Measurements from ENCODE around the gene ROR1. TPM values are rescaled to one million over a fixed set of nuclear protein-coding genes. Genes with fewer than 3 reads are reported as not detected.

ROR1 gene
- total RNA-seq, 2 experiments from 2014 or later: not detected

- Mint-ChIP-seq H3K4me1 (ENCODE audit: low read depth) (peaks cover 17% of the 10 kb centered on the region), H3K4me3 (no peak overlapping the region), H3K27me3 (ENCODE audit: low read depth) (peaks cover 50% of the 10 kb centered on the region), H3K27ac (no peak overlapping the region), H3K9me3 (ENCODE audit: insufficient read depth) (no peaks in the 10 kb centered on the region), H3K36me3 (ENCODE audit: low read depth) (no peaks in the 10 kb centered on the region)
- POLR2A ChIA-PET: no interaction called here
- ATAC-seq (no peak), DNase-seq (no peak)
- CTCF ChIA-PET: interaction anchor here (1.4 kb wide), 1 partner anchor 365 kb away, joined by 3 read pairs; no protein-coding TSS in a partner anchor
These were observed 1.6 kb upstream of the ROR1 start for GRCh38 chr1:63772201-63772600.

GRCh38 chr1:63772876-63773275 is 941 bp upstream of the ROR1 start:
- Mint-ChIP-seq H3K27ac (no peak overlapping the region), H3K4me1 (ENCODE audit: low read depth) (peaks cover 17% of the 10 kb centered on the region)
- ATAC-seq: no peak

DNA sequence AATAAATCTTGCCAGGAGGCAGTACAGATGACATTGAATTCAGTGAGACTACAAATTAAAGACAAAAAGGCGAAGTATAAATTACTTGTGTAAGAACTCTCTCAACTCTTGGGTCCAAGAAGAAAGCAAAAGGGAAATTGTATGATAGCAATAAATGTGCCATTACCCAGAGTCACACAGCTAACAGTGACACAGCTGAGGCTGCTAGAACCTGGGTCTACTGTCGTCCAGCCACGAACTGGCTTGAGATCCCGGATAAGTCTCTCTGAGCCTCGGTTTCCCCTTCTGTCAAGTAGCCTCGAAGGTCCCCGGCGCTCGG is 362 bp upstream of the ROR1 start:
- H3K36me3 Mint-ChIP-seq (ENCODE audit: low read depth): no peaks in the 10 kb centered on the region
- POLR2A ChIA-PET: interaction anchor here (0.6 to 0.7 kb wide), 2 partner anchors 118 to 208 kb away, joined by 3 read pairs; no protein-coding TSS in a partner anchor
- ATAC-seq (peak; percentile 22), DNase-seq (no peak)
- H3K4me3 Mint-ChIP-seq: peak overlapping the region; percentile 69
- no peak overlapping the region for H3K27ac Mint-ChIP-seq
- CTCF ChIA-PET: interaction anchor here (1.0 to 1.8 kb wide), 3 partner anchors 14 to 82 kb away, joined by 4 to 6 read pairs (median 5); no protein-coding TSS in a partner anchor
- H3K9me3 Mint-ChIP-seq (ENCODE audit: insufficient read depth): no peaks in the 10 kb centered on the region
- peaks cover 17% of the 10 kb centered on the region for H3K4me1 Mint-ChIP-seq (ENCODE audit: low read depth)
- H3K27me3 Mint-ChIP-seq (ENCODE audit: low read depth): peaks cover 57% of the 10 kb centered on the region

More at GRCh38 chr1:63772876-63773275, 941 bp upstream of the ROR1 start:
- peaks cover 54% of the 10 kb centered on the region for H3K27me3 Mint-ChIP-seq (ENCODE audit: low read depth)
- H3K9me3 Mint-ChIP-seq (ENCODE audit: insufficient read depth): no peaks in the 10 kb centered on the region
- ChIA-PET POLR2A (interaction anchor here (0.6 to 0.7 kb wide), 2 partner anchors 118 to 208 kb away, joined by 3 read pairs; no protein-coding TSS in a partner anchor), CTCF (interaction anchor here (1.0 to 1.8 kb wide), 4 partner anchors 14 to 364 kb away, joined by 3 to 6 read pairs (median 4); no protein-coding TSS in a partner anchor)
- DNase-seq: no peak
- H3K36me3 Mint-ChIP-seq (ENCODE audit: low read depth): no peaks in the 10 kb centered on the region
- H3K4me3 Mint-ChIP-seq: peak overlapping the region; percentile 69

DNA sequence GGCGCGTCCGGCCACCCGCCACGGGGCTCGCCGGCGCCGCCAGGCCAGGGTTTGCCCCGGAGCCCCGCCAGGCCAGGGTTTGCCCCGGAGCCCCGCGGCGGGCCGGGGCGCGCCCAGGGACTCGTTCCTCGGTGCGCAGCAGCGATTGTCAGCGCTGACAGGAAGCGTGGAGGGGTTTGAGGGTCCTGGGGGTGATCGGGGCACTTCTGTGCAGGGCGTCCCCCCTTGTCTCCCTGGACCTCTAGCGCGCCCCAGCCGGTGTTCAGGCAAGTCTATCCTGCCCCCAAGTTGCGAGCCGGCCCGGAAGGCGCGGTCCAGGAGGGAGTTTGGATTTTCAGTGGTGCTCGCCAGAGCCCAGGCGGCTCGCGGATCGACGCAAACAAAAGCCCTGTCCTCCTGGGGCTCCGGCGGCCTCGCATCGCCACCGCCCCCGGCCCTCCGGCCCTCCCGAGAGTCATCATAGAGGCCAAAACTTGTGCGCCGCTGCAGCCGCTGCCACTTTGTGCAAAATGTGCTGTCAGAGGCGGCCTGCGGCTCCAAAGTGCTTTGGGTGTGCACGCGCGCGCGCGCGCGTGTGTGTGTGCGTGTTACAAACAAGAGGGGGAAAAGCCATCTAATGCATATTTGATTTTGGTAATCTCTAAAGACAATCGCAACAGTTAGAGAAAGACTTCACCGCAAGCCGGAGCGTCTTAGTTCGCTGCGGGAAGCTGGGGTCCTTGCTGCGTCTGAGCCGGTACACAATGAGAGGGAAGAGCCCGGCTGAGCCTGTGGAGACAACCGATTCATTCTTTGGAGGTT is 1.0 kb downstream of the ROR1 start:
- Mint-ChIP-seq H3K9me3 (ENCODE audit: insufficient read depth) (no peaks in the 10 kb centered on the region), H3K27me3 (ENCODE audit: low read depth) (peaks cover 65% of the 10 kb centered on the region), H3K27ac (no peak overlapping the region), H3K36me3 (ENCODE audit: low read depth) (no peaks in the 10 kb centered on the region), H3K4me3 (peak overlapping the region; percentile 42), H3K4me1 (ENCODE audit: low read depth) (peaks cover 17% of the 10 kb centered on the region)
- CTCF ChIA-PET: interaction anchor here (1.8 kb wide), 1 partner anchor 83 kb away, joined by 5 read pairs; no protein-coding TSS in a partner anchor
- ATAC-seq (peak; percentile 16), DNase-seq (no peak)
- POLR2A ChIA-PET: no interaction called here

DNA sequence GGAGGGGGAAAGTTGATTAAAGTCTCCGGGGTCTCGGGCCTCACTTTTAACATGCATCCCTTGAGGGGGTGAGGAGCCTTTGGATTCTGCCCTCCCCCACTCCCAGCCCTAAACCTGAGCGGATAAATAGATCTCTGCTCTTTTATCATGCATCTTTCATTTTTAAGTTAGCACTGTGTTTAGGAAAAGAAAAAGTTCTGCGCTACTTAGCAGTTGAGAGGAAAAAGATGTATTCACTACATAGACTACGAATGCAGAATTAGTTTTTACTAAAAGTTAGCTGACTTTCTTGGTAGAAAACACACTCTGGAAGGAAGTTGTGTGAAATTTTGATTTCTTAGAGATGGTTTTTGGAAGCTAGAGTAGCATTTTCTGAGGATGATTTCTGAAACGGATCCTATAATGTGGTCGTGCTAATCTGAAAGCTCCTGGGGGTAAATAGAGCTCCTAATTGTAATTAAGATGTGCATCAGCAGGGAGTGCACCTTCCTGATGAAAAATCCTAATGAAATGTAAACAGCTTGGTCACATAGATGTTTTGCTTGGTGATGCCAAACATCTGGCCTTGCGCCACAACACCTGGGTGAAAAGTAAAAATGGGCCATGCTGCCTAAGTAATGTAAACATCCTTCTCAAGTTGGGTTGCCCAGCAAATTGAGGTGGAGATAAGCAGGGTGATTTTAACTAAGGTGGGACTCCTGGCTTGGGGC is 1.8 kb downstream of the ROR1 start:
- no peaks in the 10 kb centered on the region for H3K9me3 Mint-ChIP-seq (ENCODE audit: insufficient read depth)
- no peak for ATAC-seq
- H3K4me1 Mint-ChIP-seq (ENCODE audit: low read depth): peaks cover 17% of the 10 kb centered on the region
- DNase-seq: no peak
- no peak overlapping the region for H3K27ac Mint-ChIP-seq
- POLR2A ChIA-PET: no interaction called here
- CTCF ChIA-PET: no interaction called here
- peaks cover 62% of the 10 kb centered on the region for H3K27me3 Mint-ChIP-seq (ENCODE audit: low read depth)
- no peaks in the 10 kb centered on the region for H3K36me3 Mint-ChIP-seq (ENCODE audit: low read depth)
- H3K4me3 Mint-ChIP-seq: no peak overlapping the region

DNA sequence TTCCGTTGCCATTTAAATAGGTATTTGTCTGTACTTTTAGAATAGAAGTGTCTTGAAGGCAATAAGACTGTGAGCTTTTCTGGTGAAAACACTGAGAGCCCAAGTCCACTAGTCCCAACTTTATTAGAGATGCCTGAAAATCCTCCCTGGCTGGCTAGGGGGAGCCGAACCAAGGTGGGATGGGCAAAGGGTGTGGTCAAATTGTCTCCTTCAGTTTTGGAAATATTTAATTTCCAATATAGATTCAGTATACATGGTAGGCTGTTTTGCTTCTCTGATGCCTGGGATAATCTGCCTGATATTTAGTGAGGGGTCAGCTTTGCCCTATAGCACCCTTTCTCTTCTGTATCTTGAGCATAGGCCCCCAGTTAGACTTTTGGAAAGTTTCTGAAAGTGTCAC is 3.5 kb downstream of the ROR1 start:
- H3K4me1 Mint-ChIP-seq (ENCODE audit: low read depth): peaks cover 17% of the 10 kb centered on the region
- ChIA-PET POLR2A (no interaction called here), CTCF (no interaction called here)
- H3K9me3 Mint-ChIP-seq (ENCODE audit: insufficient read depth): no peaks in the 10 kb centered on the region
- DNase-seq (no peak), ATAC-seq (no peak)
- H3K36me3 Mint-ChIP-seq (ENCODE audit: low read depth): no peaks in the 10 kb centered on the region
- H3K27me3 Mint-ChIP-seq (ENCODE audit: low read depth): peaks cover 57% of the 10 kb centered on the region
- H3K4me3 Mint-ChIP-seq: no peak overlapping the region
- no peak overlapping the region for H3K27ac Mint-ChIP-seq

GRCh38 chr1:63777965-63778880 is 4.4 kb downstream of the ROR1 start:
- Mint-ChIP-seq H3K36me3 (ENCODE audit: low read depth) (no peaks in the 10 kb centered on the region), H3K4me1 (ENCODE audit: low read depth) (peaks cover 13% of the 10 kb centered on the region), H3K9me3 (ENCODE audit: insufficient read depth) (no peaks in the 10 kb centered on the region), H3K27me3 (ENCODE audit: low read depth) (peaks cover 56% of the 10 kb centered on the region), H3K27ac (no peak overlapping the region), H3K4me3 (no peak overlapping the region)
- no peak for DNase-seq
- ChIA-PET CTCF (interaction anchor here (1.2 kb wide), 1 partner anchor 13 kb away, joined by 3 read pairs; no protein-coding TSS in a partner anchor), POLR2A (no interaction called here)
- no peak for ATAC-seq

DNA sequence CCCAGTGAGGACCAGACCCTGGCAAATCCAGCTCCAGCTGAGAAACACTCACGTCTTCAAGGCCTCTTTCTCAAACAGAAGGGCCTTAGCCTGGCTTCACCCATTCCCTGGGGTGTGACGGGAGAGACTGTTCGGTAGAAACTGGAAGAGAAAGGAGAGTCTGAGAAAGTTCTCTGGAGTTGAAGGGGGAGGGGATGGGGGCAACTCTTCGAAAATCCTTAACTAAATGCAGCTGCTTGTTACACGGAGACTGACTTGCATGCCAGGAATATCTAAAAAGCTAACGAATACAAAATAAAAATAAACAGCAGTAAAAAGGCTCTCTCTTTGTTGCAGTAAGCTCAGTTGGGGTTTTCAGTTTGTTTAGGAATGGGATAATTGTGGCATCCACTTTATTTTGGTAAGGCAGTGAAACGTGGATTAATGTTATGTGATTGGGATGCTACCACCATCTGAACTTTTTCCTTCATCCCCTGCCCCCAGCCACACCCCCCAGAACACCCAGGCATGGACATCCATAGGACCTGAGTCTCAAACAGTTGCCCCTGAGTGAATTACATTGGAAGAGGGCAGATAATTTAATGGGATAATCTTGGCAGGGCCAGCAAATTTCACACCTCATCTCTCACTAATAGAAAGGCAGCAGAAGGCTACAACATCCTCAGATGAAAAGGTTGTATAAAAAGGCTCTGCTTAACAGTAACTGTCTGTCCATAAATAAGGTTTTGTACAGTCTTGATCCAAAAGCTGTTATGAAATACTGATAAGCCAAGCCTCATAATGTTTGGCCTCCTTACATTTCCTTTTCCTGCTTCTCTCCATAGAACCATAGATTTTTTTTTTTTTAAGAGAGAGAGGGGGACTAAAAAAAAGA is 5.8 kb downstream of the ROR1 start:
- CTCF ChIA-PET: interaction anchor here (0.7 to 1.2 kb wide), 2 partner anchors 14 to 19 kb away, joined by 3 read pairs; no protein-coding TSS in a partner anchor
- Mint-ChIP-seq H3K27me3 (ENCODE audit: low read depth) (peaks cover 51% of the 10 kb centered on the region), H3K4me3 (no peak overlapping the region)

GRCh38 chr1:63780565-63780964 is 6.7 kb downstream of the ROR1 start:
- H3K27ac Mint-ChIP-seq: no peak overlapping the region
- H3K36me3 Mint-ChIP-seq (ENCODE audit: low read depth): no peaks in the 10 kb centered on the region
- H3K9me3 Mint-ChIP-seq (ENCODE audit: insufficient read depth): no peaks in the 10 kb centered on the region
- H3K4me3 Mint-ChIP-seq: no peak overlapping the region
- DNase-seq (no peak), ATAC-seq (no peak)
- ChIA-PET CTCF (no interaction called here), POLR2A (no interaction called here)
- H3K4me1 Mint-ChIP-seq (ENCODE audit: low read depth): no peaks in the 10 kb centered on the region
- peaks cover 45% of the 10 kb centered on the region for H3K27me3 Mint-ChIP-seq (ENCODE audit: low read depth)

More for the DNA sequence above, 5.8 kb downstream of the ROR1 start:
- no peaks in the 10 kb centered on the region for H3K36me3 Mint-ChIP-seq (ENCODE audit: low read depth)
- H3K27ac Mint-ChIP-seq: no peak overlapping the region
- DNase-seq (no peak), ATAC-seq (no peak)
- no peaks in the 10 kb centered on the region for H3K9me3 Mint-ChIP-seq (ENCODE audit: insufficient read depth)
- POLR2A ChIA-PET: no interaction called here
- H3K4me1 Mint-ChIP-seq (ENCODE audit: low read depth): peaks cover 7% of the 10 kb centered on the region

DNA sequence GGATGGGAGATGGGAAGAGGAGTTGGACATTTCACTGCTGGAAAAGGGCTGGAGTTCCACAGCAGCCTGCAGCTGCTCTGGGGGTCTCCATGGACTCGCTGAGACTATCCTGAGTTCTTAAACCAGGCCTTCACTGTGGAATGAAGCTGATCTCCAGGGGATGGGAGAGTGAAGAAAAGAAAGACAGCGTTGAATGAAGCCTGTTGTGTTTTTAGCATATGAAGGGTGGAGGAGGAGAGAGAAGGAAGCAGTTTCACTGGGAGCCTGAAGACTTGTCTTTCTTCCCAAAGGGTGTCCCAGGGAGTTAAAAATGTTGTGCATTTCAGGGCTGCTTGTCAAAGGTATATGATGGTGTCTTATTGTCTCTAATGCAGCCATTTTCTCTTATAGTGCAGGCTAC is 9.2 kb downstream of the ROR1 start:
- Mint-ChIP-seq H3K4me1 (ENCODE audit: low read depth) (no peaks in the 10 kb centered on the region), H3K4me3 (no peak overlapping the region), H3K9me3 (ENCODE audit: insufficient read depth) (no peaks in the 10 kb centered on the region), H3K27ac (no peak overlapping the region), H3K36me3 (ENCODE audit: low read depth) (no peaks in the 10 kb centered on the region), H3K27me3 (ENCODE audit: low read depth) (peaks cover 23% of the 10 kb centered on the region)
- DNase-seq: no peak
- ATAC-seq: no peak
- ChIA-PET POLR2A (no interaction called here), CTCF (no interaction called here)

DNA sequence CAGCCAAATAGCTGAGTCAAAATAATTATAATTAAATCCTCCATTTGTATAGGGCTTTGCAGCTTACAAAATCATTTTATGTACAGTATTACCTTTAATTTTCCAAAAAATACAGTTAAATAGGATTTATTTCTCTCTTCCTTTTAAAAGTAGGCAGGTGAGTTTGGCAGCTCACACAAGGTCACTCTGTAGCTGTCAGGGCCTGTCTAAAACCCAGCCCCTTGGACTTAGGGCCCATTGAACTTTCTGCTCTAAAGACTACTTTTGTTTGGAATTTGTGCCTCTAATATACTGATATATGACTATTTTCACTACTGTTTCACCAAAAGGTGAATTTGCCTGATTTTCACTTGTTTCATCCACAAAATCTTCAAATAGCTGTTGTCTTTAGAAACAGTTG is 10.3 kb downstream of the ROR1 start:
- CTCF ChIA-PET: no interaction called here
- H3K27me3 Mint-ChIP-seq (ENCODE audit: low read depth): peaks cover 18% of the 10 kb centered on the region
- DNase-seq (no peak), ATAC-seq (no peak)
- H3K27ac Mint-ChIP-seq: no peak overlapping the region
- H3K9me3 Mint-ChIP-seq (ENCODE audit: insufficient read depth): no peaks in the 10 kb centered on the region
- H3K36me3 Mint-ChIP-seq (ENCODE audit: low read depth): no peaks in the 10 kb centered on the region
- POLR2A ChIA-PET: no interaction called here
- H3K4me3 Mint-ChIP-seq: no peak overlapping the region
- H3K4me1 Mint-ChIP-seq (ENCODE audit: low read depth): no peaks in the 10 kb centered on the region

Measured in activated CD8-positive, alpha-beta T cell treated with anti-CD3 and anti-CD28 coated beads, Interleukin-2, amount 10 ng/mL, durations not matched to agents 7 days and 5 days (primary cell).